IMR-90 (cell line): ENCODE data around the gene PRKACB.
"Not testable (repeated sequence)": the region's sequence is repeated elsewhere in the genome, so short reads cannot be mapped to it uniquely, and the experiment has no call there.

Source experiments
- FOS ChIP-seq: fragments of 150-350 bp; IDR thresholded peaks from 2 replicates; pipeline ENCODE4 v1.6.1; 2016; ENCODE audit warnings: low read depth, low read length
- MAFK ChIP-seq: IDR thresholded peaks from 2 replicates; pipeline ENCODE4 v1.6.1; 2012; ENCODE audit warnings: low read depth, low read length, improper control_type of control experiment
- MXI1 ChIP-seq: IDR thresholded peaks from 2 replicates; pipeline ENCODE4 v1.6.1; 2012; ENCODE audit warnings: low read depth, mild to moderate bottlenecking, low read length, moderate library complexity, borderline replicate concordance
- POLR2A ChIP-seq: IDR thresholded peaks from 2 replicates; pipeline ENCODE4 v1.6.1; 2012; ENCODE audit warnings: mild to moderate bottlenecking, low read depth, low read length
- SMC3 ChIP-seq: fragments of 150-350 bp; IDR thresholded peaks from 2 replicates; pipeline ENCODE4 v1.6.1; 2016; ENCODE audit warnings: low read depth, mild to moderate bottlenecking, antibody characterized with exemption, low read length, moderate library complexity
- USF2 ChIP-seq: fragments of 150-350 bp; IDR thresholded peaks from 2 replicates; pipeline ENCODE4 v1.6.1; 2017; ENCODE audit warnings: mild to moderate bottlenecking, antibody characterized with exemption, low read length, low read depth
- TF ChIP-seq, protein P1 (sequence below): conservative IDR thresholded peaks from 2 replicates; pipeline ENCODE4 v1.5.1; 2012; ENCODE audit warnings: mild to moderate bottlenecking, low read depth, low read length, improper control_type of control experiment

GRCh38 chr1:84232676-84233075, 88.6 kb downstream of the PRKACB start:
- TF ChIP-seq USF2, SMC3, POLR2A, FOS, MAFK, MXI1: not testable (repeated sequence)
- TF ChIP-seq, protein P1, sequence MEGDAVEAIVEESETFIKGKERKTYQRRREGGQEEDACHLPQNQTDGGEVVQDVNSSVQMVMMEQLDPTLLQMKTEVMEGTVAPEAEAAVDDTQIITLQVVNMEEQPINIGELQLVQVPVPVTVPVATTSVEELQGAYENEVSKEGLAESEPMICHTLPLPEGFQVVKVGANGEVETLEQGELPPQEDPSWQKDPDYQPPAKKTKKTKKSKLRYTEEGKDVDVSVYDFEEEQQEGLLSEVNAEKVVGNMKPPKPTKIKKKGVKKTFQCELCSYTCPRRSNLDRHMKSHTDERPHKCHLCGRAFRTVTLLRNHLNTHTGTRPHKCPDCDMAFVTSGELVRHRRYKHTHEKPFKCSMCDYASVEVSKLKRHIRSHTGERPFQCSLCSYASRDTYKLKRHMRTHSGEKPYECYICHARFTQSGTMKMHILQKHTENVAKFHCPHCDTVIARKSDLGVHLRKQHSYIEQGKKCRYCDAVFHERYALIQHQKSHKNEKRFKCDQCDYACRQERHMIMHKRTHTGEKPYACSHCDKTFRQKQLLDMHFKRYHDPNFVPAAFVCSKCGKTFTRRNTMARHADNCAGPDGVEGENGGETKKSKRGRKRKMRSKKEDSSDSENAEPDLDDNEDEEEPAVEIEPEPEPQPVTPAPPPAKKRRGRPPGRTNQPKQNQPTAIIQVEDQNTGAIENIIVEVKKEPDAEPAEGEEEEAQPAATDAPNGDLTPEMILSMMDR: not testable (repeated sequence)
